Testis (tissue), 2 donors: Measurements from ENCODE around the gene ATF2.

Experiments
- CTCF ChIP-seq, 3 experiments: fragments of 450-650 bp in 2 of 3; fragments of 200-600 bp in 1 of 3; sonication (generic) in 1 of 3; IDR thresholded peaks; one replicate each; pipeline ENCODE4 v1.5.1; 2016 to 2019; ENCODE audit warnings: antibody characterized with exemption in 3 of 3, mild to moderate bottlenecking in 2 of 3, moderate library complexity in 1 of 3
- POLR2A ChIP-seq: fragments of 450-650 bp; IDR thresholded peaks from one replicate; pipeline ENCODE4 v1.6.1; 2017; ENCODE audit warnings: antibody characterized with exemption, mild to moderate bottlenecking, moderate library complexity

DNA sequence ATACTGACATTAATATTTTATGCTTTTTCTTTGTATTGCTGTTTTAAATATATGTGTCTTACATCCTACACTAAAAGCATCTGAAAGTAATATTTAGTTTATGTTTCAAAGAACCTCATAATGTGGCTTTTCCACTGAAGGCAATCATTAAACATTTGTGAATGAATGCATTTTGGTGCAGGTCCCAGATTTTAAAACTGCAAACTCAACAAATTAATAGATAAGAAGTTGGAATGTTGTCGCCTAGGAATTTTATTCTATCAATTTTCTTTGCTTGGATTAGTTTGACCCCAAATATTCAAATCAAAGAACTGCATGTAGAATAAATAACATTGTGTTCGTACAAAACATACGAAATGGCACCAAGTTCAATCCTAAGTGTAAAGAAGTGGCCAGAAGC lies 44.7 kb downstream of the ATF2 start:
- TF ChIP-seq CTCF (IDR thresholded peaks at IDR 0.05) (no peak), POLR2A (no peak)
